H1 (cell line): ENCODE measurements around the gene HTR4. TPM values are rescaled to one million over a fixed set of nuclear protein-coding genes. Genes with fewer than 3 reads are reported as not detected.

Experiments
- CTCF ChIA-PET: fragments of 300-600 bp; sonication (Branson Sonifier 250); formaldehyde crosslinking; loops from one replicate; lab custom pipeline; 2021; ENCODE audit not compliant: partially characterized antibody; lab: Charles Lee
- POLR2A ChIA-PET: fragments of 300-600 bp; sonication (Branson Sonifier 250); formaldehyde crosslinking; loops from one replicate; lab custom pipeline; 2021; ENCODE audit warnings: inconsistent platforms; ENCODE audit not compliant: partially characterized antibody; lab: Charles Lee
- DNase-seq, 2 experiments: peaks; one replicate each; pipeline versions ENCODE4 v3.0.0 to v3.0.0-alpha.2; 2010 to 2022; ENCODE audit warnings: low spot score in 2 of 2, low read depth in 1 of 2, mixed read lengths in 1 of 2
- FAIRE-seq: peaks from 2 replicates; lab custom pipeline; 2011; peaks lifted over from hg19 to GRCh38; lab: Jason Lieb, UNC
- H2AFZ ChIP-seq: 2 replicates; pipeline ENCODE4 v1.8.1; 2012; ENCODE audit warnings: low read length, inconsistent platforms
- H2AK5ac ChIP-seq: 2 replicates; pipeline ENCODE4 v1.6.1; 2013; ENCODE audit warnings: low read depth, low read length
- H2BK120ac ChIP-seq: replicated peaks from 2 replicates; pipeline ENCODE3; 2013; ENCODE audit warnings: low read depth, low read length, inconsistent platforms
- H2BK12ac ChIP-seq: 2 replicates; pipeline ENCODE4 v1.6.1; 2013; ENCODE audit warnings: low read depth, low read length
- H2BK15ac ChIP-seq: 2 replicates; pipeline ENCODE4 v1.6.1; 2013; ENCODE audit warnings: low read length
- H2BK20ac ChIP-seq: 2 replicates; pipeline ENCODE4 v1.6.1; 2013; ENCODE audit warnings: low read length
- H2BK5ac ChIP-seq: 2 replicates; pipeline ENCODE4 v1.6.1; 2013; ENCODE audit warnings: low read depth, low read length
- H3K14ac ChIP-seq: 2 replicates; pipeline ENCODE4 v1.6.1; 2013; ENCODE audit warnings: inconsistent platforms; ENCODE audit not compliant: insufficient read length
- H3K18ac ChIP-seq: 2 replicates; pipeline ENCODE4 v1.6.1; 2013; ENCODE audit warnings: low read length; ENCODE audit errors: extremely low read depth
- H3K23ac ChIP-seq: 2 replicates; pipeline ENCODE4 v1.6.1; 2013; ENCODE audit warnings: inconsistent platforms; ENCODE audit not compliant: insufficient read length
- H3K23me2 ChIP-seq: 2 replicates; pipeline ENCODE4 v1.6.1; 2013; ENCODE audit warnings: low read depth, low read length
- H3K27ac ChIP-seq: 2 replicates; pipeline ENCODE4 v1.6.1; 2011; ENCODE audit warnings: low read depth, low read length, inconsistent platforms
- H3K27me3 ChIP-seq, 4 experiments: replicated peaks in 1 of 4; 1 replicate in 1 of 4; 2 replicates in 3 of 4; pipeline versions ENCODE4 v1.6.1 to v1.8.1; 2011 to 2013; ENCODE audit warnings: low read length in 3 of 4, mild to moderate bottlenecking in 3 of 4, inconsistent platforms in 2 of 4, mixed read lengths in 2 of 4, moderate library complexity in 1 of 4; ENCODE audit not compliant: control insufficient read depth in 3 of 4, insufficient read depth in 3 of 4; ENCODE audit errors: extremely low read depth in 1 of 4
- H3K36me3 ChIP-seq, 4 experiments: 2 replicates each; pipeline versions ENCODE4 v1.6.1 to v1.8.1; 2011 to 2013; ENCODE audit warnings: mild to moderate bottlenecking in 4 of 4, low read length in 3 of 4, moderate library complexity in 2 of 4, control low read depth in 1 of 4, inconsistent platforms in 1 of 4; ENCODE audit not compliant: insufficient read depth in 4 of 4, control insufficient read depth in 2 of 4
- H3K4ac ChIP-seq: replicated peaks from 2 replicates; pipeline ENCODE3; 2013; ENCODE audit warnings: low read length, low read depth, mixed read lengths, inconsistent platforms; ENCODE audit not compliant: insufficient read length
- H3K4me1 ChIP-seq, 4 experiments: replicated peaks in 1 of 4; 1 replicate in 1 of 4; 2 replicates in 3 of 4; pipeline versions ENCODE4 v1.6.1 to v1.8.1; 2011 to 2013; ENCODE audit warnings: low read length in 3 of 4, inconsistent platforms in 2 of 4, mixed read lengths in 1 of 4; ENCODE audit not compliant: insufficient read depth in 4 of 4, control insufficient read depth in 3 of 4
- H3K4me2 ChIP-seq, 2 experiments: 2 replicates each; pipeline versions ENCODE4 v1.6.1 to v1.8.1; 2011 to 2013; ENCODE audit warnings: low read depth in 2 of 2, low read length in 2 of 2, control low read depth in 1 of 2, inconsistent platforms in 1 of 2, mild to moderate bottlenecking in 1 of 2; ENCODE audit not compliant: insufficient read depth in 1 of 2
- H3K4me3 ChIP-seq, 4 experiments: fragments of 200-600, 300-600 bp in 1 of 4; sonication (generic), shearing (Covaris generic), sonication (Bioruptor Twin) in 1 of 4; 2 replicates each; pipeline versions ENCODE4 v1.5.1 to v1.8.1; 2011 to 2016; ENCODE audit warnings: low read length in 4 of 4, low read depth in 3 of 4, control low read depth in 2 of 4, inconsistent platforms in 2 of 4, mild to moderate bottlenecking in 2 of 4, mixed read lengths in 1 of 4, moderate library complexity in 1 of 4; ENCODE audit not compliant: insufficient read depth in 2 of 4; ENCODE audit errors: extremely low read depth in 1 of 4
- H3K56ac ChIP-seq: replicated peaks from 2 replicates; pipeline ENCODE3; 2013; ENCODE audit warnings: low read depth, mild to moderate bottlenecking, mixed read lengths, low read length, inconsistent platforms; ENCODE audit not compliant: insufficient read length
- H3K79me1 ChIP-seq: 2 replicates; pipeline ENCODE4 v1.6.1; 2013; ENCODE audit warnings: low read depth, low read length, control low read depth
- H3K79me2 ChIP-seq, 2 experiments: 2 replicates each; pipeline versions ENCODE4 v1.6.1 to v1.8.1; 2012 to 2013; ENCODE audit warnings: low read length in 2 of 2, mild to moderate bottlenecking in 2 of 2, inconsistent platforms in 1 of 2; ENCODE audit not compliant: insufficient read depth in 2 of 2, control insufficient read depth in 1 of 2
- H3K9ac ChIP-seq, 4 experiments: replicated peaks in 1 of 4; 1 replicate in 1 of 4; 2 replicates in 3 of 4; pipeline versions ENCODE4 v1.6.1 to v1.8.1; 2011 to 2013; ENCODE audit warnings: low read depth in 3 of 4, low read length in 3 of 4, control low read depth in 2 of 4, mild to moderate bottlenecking in 2 of 4, moderate library complexity in 2 of 4, inconsistent platforms in 1 of 4; ENCODE audit errors: extremely low read depth in 1 of 4
- H3K9me3 ChIP-seq, 2 experiments: 2 replicates each; pipeline versions ENCODE4 v1.6.1 to v1.8.1; 2012 to 2013; ENCODE audit warnings: mild to moderate bottlenecking in 2 of 2, moderate library complexity in 2 of 2, control low read depth in 1 of 2, inconsistent platforms in 1 of 2, low read depth in 1 of 2, low read length in 1 of 2, mixed read lengths in 1 of 2; ENCODE audit not compliant: insufficient read depth in 2 of 2
- H4K20me1 ChIP-seq, 2 experiments: replicated peaks in 1 of 2; 2 replicates each; pipeline versions ENCODE3 to v1.8.1; 2011 to 2013; ENCODE audit warnings: inconsistent platforms in 2 of 2, low read length in 2 of 2, mild to moderate bottlenecking in 1 of 2; ENCODE audit not compliant: insufficient read depth in 2 of 2, control insufficient read depth in 1 of 2
- H4K5ac ChIP-seq: 2 replicates; pipeline ENCODE4 v1.6.1; 2013; ENCODE audit warnings: low read length, low read depth, mixed read lengths, inconsistent platforms; ENCODE audit not compliant: insufficient read length
- H4K8ac ChIP-seq: 2 replicates; pipeline ENCODE4 v1.8.0; 2013; ENCODE audit warnings: mild to moderate bottlenecking, moderate library complexity, low read length, inconsistent platforms; ENCODE audit not compliant: insufficient read depth; ENCODE audit errors: extremely low read depth
- H4K91ac ChIP-seq: replicated peaks from 2 replicates; pipeline ENCODE3; 2013; ENCODE audit warnings: low read length, mixed read lengths, inconsistent platforms; ENCODE audit not compliant: insufficient read length
- ASH2L ChIP-seq: fragments of 200-600, 300-600 bp; sonication (generic); IDR thresholded peaks from one replicate; pipeline ENCODE4 v1.7.1; 2017; ENCODE audit warnings: low read length
- ATF2 ChIP-seq: IDR thresholded peaks from 2 replicates; pipeline ENCODE4 v1.6.1; 2012; ENCODE audit warnings: low read length, inconsistent platforms
- CHD1 ChIP-seq: IDR thresholded peaks from 2 replicates; pipeline ENCODE4 v1.6.1; 2012; ENCODE audit warnings: low read depth, low read length, improper control_type of control experiment
- EZH2 ChIP-seq: fragments of 200-600 bp; sonication (generic); IDR thresholded peaks from 2 replicates; pipeline ENCODE4 v1.7.1; 2012; ENCODE audit warnings: low read depth, mild to moderate bottlenecking, moderate library complexity, low read length, inconsistent platforms; ENCODE audit not compliant: severe bottlenecking
- HDAC6 ChIP-seq: IDR thresholded peaks from one replicate; pipeline ENCODE4 v1.7.1; 2012; ENCODE audit warnings: low read depth, mild to moderate bottlenecking, inconsistent platforms, low read length, moderate library complexity
- KDM5A ChIP-seq: fragments of 200-600 bp; IDR thresholded peaks from 2 replicates; pipeline ENCODE4 v1.7.1; 2012; ENCODE audit warnings: mild to moderate bottlenecking, low read length, inconsistent platforms, mixed read lengths
- SP1 ChIP-seq: IDR thresholded peaks from 2 replicates; pipeline ENCODE4 v1.6.1; 2011; ENCODE audit warnings: low read depth, low read length
- WGBS, 2 experiments: shearing (Covaris generic) in 1 of 2; methylation state at CpG; one replicate each; pipeline versions ENCODE4 v1.1.6 to v1.1.7; 2013 to 2015; ENCODE audit warnings: low lambda C conversion rate in 2 of 2, mixed read lengths in 2 of 2, inconsistent platforms in 1 of 2, low coverage in 1 of 2, missing lambda C conversion rate in 1 of 2; ENCODE audit not compliant: insufficient replicate concordance in 2 of 2, insufficient coverage in 1 of 2, insufficient read length in 1 of 2; ENCODE audit errors: extremely low coverage in 1 of 2, missing lambda C conversion rate in 1 of 2; 5-methylcytosine and 5-hydroxymethylcytosine counted together
- polyA plus RNA-seq, 7 experiments: library from polyadenylated mRNA; depleted of rRNA in 3 of 7; stranded (reverse) in 5 of 7; unstranded in 2 of 7; fragments of >200 nt in 5 of 7; fragments of 200-250 nt in 2 of 7; gene quantifications; 1 replicate in 5 of 7; 2 replicates in 1 of 7; 4 replicates in 1 of 7; pipeline versions ENCODE4 v1.2.1 to v1.2.3, GENCODE V29; 2011 to 2013; ENCODE audit warnings: missing spikeins in 2 of 7, mixed read lengths in 2 of 7
- total RNA-seq: library from RNA; stranded (reverse); fragmentation: NEBNext Ultra II Directional; extraction: Animal tissue kit (Norgen Biotek cat#: 25700); gene quantifications from 2 replicates; pipeline ENCODE4 v1.2.1, GENCODE V29; 2021

HTR4 gene
- total and polyA plus RNA-seq, 2 of the 8 experiments (the other 6 are each of a cell fraction or from before 2014, with no cell fraction given), result not detected

DNA sequence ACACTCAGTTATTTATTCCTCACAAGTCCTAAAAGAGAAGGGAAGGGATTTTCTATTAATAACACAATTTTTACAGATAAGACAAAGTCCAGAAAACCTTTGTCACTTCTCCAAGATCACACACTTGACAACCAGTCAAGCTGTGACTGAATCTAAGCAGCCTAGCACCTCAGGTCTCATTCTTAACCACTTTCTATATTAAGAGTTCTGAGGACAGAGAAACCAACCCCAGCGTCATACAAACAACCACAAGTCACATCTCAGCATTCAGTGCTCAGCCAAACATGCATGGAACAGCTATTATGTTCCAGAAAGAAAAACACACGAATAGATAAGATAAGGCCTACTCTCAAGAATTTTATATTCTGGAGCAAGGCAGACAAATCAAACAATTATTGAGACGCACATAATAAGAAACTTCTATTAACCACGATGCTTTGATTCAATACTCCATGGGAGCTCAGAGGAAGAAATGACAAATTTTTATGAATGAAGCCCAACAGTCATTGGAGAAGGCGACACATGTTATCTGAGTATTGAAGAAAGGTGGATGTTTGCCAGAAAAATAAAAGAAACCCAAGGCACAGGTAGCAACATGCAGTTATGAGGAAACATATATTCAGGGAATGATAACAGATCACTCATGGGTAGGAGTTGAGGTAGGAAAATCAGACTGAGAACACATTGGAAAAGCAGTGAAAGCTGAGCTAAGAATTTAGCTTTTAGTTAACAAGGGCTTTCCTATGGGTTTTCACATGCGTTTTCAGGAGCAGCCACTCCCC is 113.1 kb downstream of the HTR4 start:
- DNase-seq (no peak), FAIRE-seq (no peak)
- no peak overlapping the region for H2AK5ac ChIP-seq
- H3K4me2 ChIP-seq, result no peak overlapping the region
- H3K4me1 ChIP-seq, result no peaks in the 10 kb centered on the region
- H2BK5ac ChIP-seq, result no peak overlapping the region
- CTCF ChIA-PET, result interaction anchor here (1.2 to 1.9 kb wide), 3 partner anchors 10 to 146 kb away, joined by 3 to 6 read pairs (median 3); no protein-coding TSS in a partner anchor
- TF ChIP-seq SP1, result no peak
- TF ChIP-seq KDM5A, result no peak
- TF ChIP-seq CHD1, result no peak
- no peak for TF ChIP-seq ASH2L
- no peak for TF ChIP-seq ATF2
- TF ChIP-seq HDAC6, result no peak
- TF ChIP-seq EZH2, result no peak
- no peak overlapping the region for H2BK12ac ChIP-seq
- H2AFZ ChIP-seq, result no peak overlapping the region
- POLR2A ChIA-PET, result no interaction called here
- no peak overlapping the region for H3K23ac ChIP-seq
- H3K79me2 ChIP-seq, result no peaks in the 10 kb centered on the region
- H4K91ac ChIP-seq, result no peak overlapping the region
- no peaks in the 10 kb centered on the region for H4K20me1 ChIP-seq
- H3K4ac ChIP-seq, result no peak overlapping the region
- no peak overlapping the region for H2BK120ac ChIP-seq
- no peak overlapping the region for H3K4me3 ChIP-seq
- no peak overlapping the region for H4K5ac ChIP-seq
- no peak overlapping the region for H3K27ac ChIP-seq
- no peak overlapping the region for H3K18ac ChIP-seq
- H3K14ac ChIP-seq, result no peak overlapping the region
- H4K8ac ChIP-seq, result no peak overlapping the region
- no peak overlapping the region for H2BK20ac ChIP-seq
- no peak overlapping the region for H3K9ac ChIP-seq
- no peak overlapping the region for H3K56ac ChIP-seq
- peaks cover 0 to 1% (median 0%) of the 10 kb centered on the region in 4 experiments; a peak in 1 of 7 replicates for H3K27me3 ChIP-seq
- H3K23me2 ChIP-seq, result no peaks in the 10 kb centered on the region
- WGBS, 2 experiments, result 80% methylated on average over 6 of the region's 6 CpGs; no CpG with 5 or more reads in 1 of the 2 experiments
- H3K79me1 ChIP-seq, result no peaks in the 10 kb centered on the region
- no peaks in the 10 kb centered on the region for H3K9me3 ChIP-seq
- H2BK15ac ChIP-seq, result no peak overlapping the region
- no peaks in the 10 kb centered on the region for H3K36me3 ChIP-seq
